ENCODE results near the gene CIC. TPM values are rescaled to one million over a fixed set of nuclear protein-coding genes. Genes with fewer than 3 reads are reported as not detected.

Gene CIC
- total and polyA plus RNA-seq, 9 of the 15 experiments (the other 6 are each of a cell fraction or from before 2014, with no cell fraction given): 0.07 to 44.7 (median 8.6) TPM

GRCh38 chr19:42316223-42317211 is 47.5 kb downstream of the CIC start (continued):
- TF ChIP-seq AFF1 (IDR thresholded peaks at IDR 0.05; ENCODE audit: low read depth in 1 of 2, partially characterized antibody in 2 of 2): no peak
- TF ChIP-seq SREBF1 (IDR thresholded peaks at IDR 0.05; ENCODE audit: borderline replicate concordance, low read depth, low read length): no peak
- TF ChIP-seq CREB3L1 (IDR thresholded peaks at IDR 0.05; ENCODE audit: borderline replicate concordance, low read depth): no peak
- peak; percentile 61; the same call in 1 of the 2 replicates for TF ChIP-seq ZNF589 (CRISPR knock-in tag; IDR thresholded peaks at IDR 0.05; ENCODE audit: low read depth)
- TF ChIP-seq CC2D1A (IDR thresholded peaks at IDR 0.05): no peak
- no peak for TF ChIP-seq KLF1 (tag; IDR thresholded peaks at IDR 0.05)
- no peak for TF ChIP-seq KHSRP (IDR thresholded peaks at IDR 0.05)
- TF ChIP-seq ZNF263 (CRISPR knock-in tag; IDR thresholded peaks at IDR 0.05; ENCODE audit: borderline replicate concordance): no peak
- TF ChIP-seq TRIM24 (IDR thresholded peaks at IDR 0.05): no peak
- no peak for TF ChIP-seq NUFIP1 (IDR thresholded peaks at IDR 0.05; ENCODE audit: partially characterized antibody)
- no peak for TF ChIP-seq ATF4 (CRISPR knock-in tag; IDR thresholded peaks at IDR 0.05)
- TF ChIP-seq ZNF282 (CRISPR knock-in tag; IDR thresholded peaks at IDR 0.05): no peak
- TF ChIP-seq SAFB (IDR thresholded peaks at IDR 0.05; ENCODE audit: borderline replicate concordance, low read depth, low read length): no peak
- TF ChIP-seq ZBTB17 (CRISPR knock-in tag; IDR thresholded peaks at IDR 0.05): no peak
- no peak for TF ChIP-seq POLR2AphosphoS2 (IDR thresholded peaks at IDR 0.05; ENCODE audit: low read length)
- no peak for TF ChIP-seq NFATC3 (IDR thresholded peaks at IDR 0.05)
